ENCODE results near the gene OGT. TPM values are rescaled to one million over a fixed set of nuclear protein-coding genes. Genes with fewer than 3 reads are reported as not detected.
A peak's percentile ranks its signal among the peaks of the same experiment; 100 is the strongest.
"Not testable (repeated sequence)": the region's sequence is repeated elsewhere in the genome, so short reads cannot be mapped to it uniquely, and the experiment has no call there.

Gene OGT
- total RNA-seq, 2 donors from 2014 or later, result 362 to 427 TPM

- peaks cover 15 to 16% of the 10 kb centered on the region in 2 donors for H3K9me3 Mint-ChIP-seq
- ATAC-seq (peak in 1 of 2 donors; percentile 63), DNase-seq (ENCODE audit: low spot score in 2 of 2) (no peak)
- peak overlapping the region in 1 of 2 donors; percentile 62 for H3K27ac Mint-ChIP-seq
- peaks cover 51 to 86% of the 10 kb centered on the region in 2 donors for H3K36me3 Mint-ChIP-seq
Observed at GRCh38 chrX:71606536-71607216, 73.8 kb downstream of the OGT start.

- peak overlapping the region; percentile 62 to 89 for H3K27ac Mint-ChIP-seq
- H3K36me3 Mint-ChIP-seq, result peaks cover 52 to 80% of the 10 kb centered on the region in 2 donors
- no peak for ATAC-seq
- DNase-seq (ENCODE audit: low spot score in 2 of 2), result no peak
- H3K9me3 Mint-ChIP-seq, result peaks cover 15 to 16% of the 10 kb centered on the region in 2 donors
Observed at GRCh38 chrX:71607488-71607887, 74.6 kb downstream of the OGT start.

GRCh38 chrX:71609095-71609750 lies 76.3 kb downstream of the OGT start:
- no peaks in the 10 kb centered on the region for H3K9me3 Mint-ChIP-seq
- peak overlapping the region; percentile 55 to 96 for H3K27ac Mint-ChIP-seq
- ATAC-seq, result peak; percentile 44 to 47
- DNase-seq (ENCODE audit: low spot score in 2 of 2), result no peak
- H3K36me3 Mint-ChIP-seq, result peaks cover 44 to 62% of the 10 kb centered on the region in 2 donors

GRCh38 chrX:71611736-71612135 lies 78.8 kb downstream of the OGT start:
- not testable (repeated sequence) for DNase-seq (ENCODE audit: low spot score in 2 of 2); H3K27ac Mint-ChIP-seq; ATAC-seq; H3K9me3 Mint-ChIP-seq
- H3K36me3 Mint-ChIP-seq, result peaks cover 49 to 66% of the 10 kb centered on the region in 2 donors

- Mint-ChIP-seq H3K9me3 (no peaks in the 10 kb centered on the region), H3K36me3 (peaks cover 53 to 70% of the 10 kb centered on the region in 2 donors), H3K27ac (no peak overlapping the region)
- DNase-seq (ENCODE audit: low spot score in 2 of 2), result no peak
- ATAC-seq, result no peak
Observed at GRCh38 chrX:71612256-71612655, 79.4 kb downstream of the OGT start.

- ATAC-seq (no peak), DNase-seq (ENCODE audit: low spot score in 2 of 2) (no peak)
- Mint-ChIP-seq H3K9me3 (no peaks in the 10 kb centered on the region), H3K27ac (peak overlapping the region; percentile 89 to 96), H3K36me3 (peaks cover 44 to 52% of the 10 kb centered on the region in 2 donors)
Observed at GRCh38 chrX:71615056-71615455, 82.2 kb downstream of the OGT start.

- Mint-ChIP-seq H3K27ac (peak overlapping the region; percentile 90 to 96), H3K36me3 (peaks cover 42 to 47% of the 10 kb centered on the region in 2 donors), H3K9me3 (no peaks in the 10 kb centered on the region)
- ATAC-seq (peak in 1 of 2 donors; percentile 39), DNase-seq (ENCODE audit: low spot score in 2 of 2) (peak in 1 of 2 donors; percentile 57)
Observed at GRCh38 chrX:71615954-71616353, 83.0 kb downstream of the OGT start.

- Mint-ChIP-seq H3K9me3 (no peaks in the 10 kb centered on the region), H3K27ac (peak overlapping the region; percentile 96 to 99), H3K36me3 (peaks cover 33 to 42% of the 10 kb centered on the region in 2 donors)
- ATAC-seq, result no peak
- peak in 1 of 2 donors; percentile 55 for DNase-seq (ENCODE audit: low spot score in 2 of 2)
Observed at GRCh38 chrX:71616672-71617529, 84.0 kb downstream of the OGT start.

- ATAC-seq, result no peak
- Mint-ChIP-seq H3K27ac (peak overlapping the region; percentile 96 to 99), H3K9me3 (no peaks in the 10 kb centered on the region), H3K36me3 (peaks cover 30 to 42% of the 10 kb centered on the region in 2 donors)
- no peak for DNase-seq (ENCODE audit: low spot score in 2 of 2)
Observed at GRCh38 chrX:71617742-71618141, 84.8 kb downstream of the OGT start.

- Mint-ChIP-seq H3K27ac (peak within 1 kb of the TSS; percentile 96 to 99), H3K36me3 (peaks cover 25 to 42% of the 10 kb centered on the region in 2 donors), H3K9me3 (no peaks in the 10 kb centered on the region)
- DNase-seq (ENCODE audit: low spot score in 2 of 2), result peak; percentile 63 to 90
- ATAC-seq, result peak; percentile 70 to 72
Observed at GRCh38 chrX:71618303-71618721, 85.4 kb downstream of the OGT start, which contains the start of gene CXCR3. Gene CXCR3 (minus strand): TSS chrX:71618511. CDS start chrX:71618449, 62 bp downstream.

- Mint-ChIP-seq H3K9me3 (no peaks in the 10 kb centered on the region), H3K27ac (peak overlapping the region; percentile 96 to 99), H3K36me3 (peaks cover 23 to 42% of the 10 kb centered on the region in 2 donors)
- DNase-seq (ENCODE audit: low spot score in 2 of 2) (no peak), ATAC-seq (no peak)
Observed at GRCh38 chrX:71618787-71619186, 85.9 kb downstream of the OGT start.

GRCh38 chrX:71619193-71619592 lies 86.3 kb downstream of the OGT start:
- peak; percentile 51 to 66 for ATAC-seq
- peak overlapping the region; percentile 96 to 99 for H3K27ac Mint-ChIP-seq
- peaks cover 23 to 42% of the 10 kb centered on the region in 2 donors for H3K36me3 Mint-ChIP-seq
- no peaks in the 10 kb centered on the region for H3K9me3 Mint-ChIP-seq
- peak; percentile 54 to 75 for DNase-seq (ENCODE audit: low spot score in 2 of 2)

- Mint-ChIP-seq H3K27ac (peak overlapping the region; percentile 96 to 99), H3K36me3 (peaks cover 20 to 37% of the 10 kb centered on the region in 2 donors), H3K9me3 (no peaks in the 10 kb centered on the region)
- DNase-seq (ENCODE audit: low spot score in 2 of 2) (no peak), ATAC-seq (no peak)
Observed at GRCh38 chrX:71619986-71620385, 87.1 kb downstream of the OGT start.

GRCh38 chrX:71621603-71622002 lies 88.7 kb downstream of the OGT start:
- peak overlapping the region; percentile 92 to 97 for H3K27ac Mint-ChIP-seq
- no peak for DNase-seq (ENCODE audit: low spot score in 2 of 2)
- no peak for ATAC-seq
- peaks cover 6 to 21% of the 10 kb centered on the region in 2 donors for H3K36me3 Mint-ChIP-seq
- no peaks in the 10 kb centered on the region for H3K9me3 Mint-ChIP-seq

- no peaks in the 10 kb centered on the region for H3K9me3 Mint-ChIP-seq
- no peak for ATAC-seq
Observed at GRCh38 chrX:71622032-71622575, 89.2 kb downstream of the OGT start.

More at GRCh38 chrX:71622032-71622575, 89.2 kb downstream of the OGT start:
- Mint-ChIP-seq H3K36me3 (peaks cover 1 to 16% of the 10 kb centered on the region in 2 donors), H3K27ac (peak overlapping the region; percentile 97 to 98)
- no peak for DNase-seq (ENCODE audit: low spot score in 2 of 2)
